IMR-90 (cell line): ENCODE data around the gene SOCS6. TPM values are rescaled to one million over a fixed set of nuclear protein-coding genes. Genes with fewer than 3 reads are reported as not detected.

ENCODE experiments used
- ATAC-seq: fragments of 200-7000 bp; cut with Tn5 transposase; 2 replicates; pipeline ENCODE4 v1.9.1; 2020; ENCODE audit warnings: low read depth, mild to moderate bottlenecking, moderate library complexity
- BruUV-seq: library from RNA; stranded (reverse); fragments of 400-500 nt; replicated peaks from 2 replicates; lab custom pipeline; 2021; lab: Mats Ljungman, UMichigan
- CTCF ChIA-PET: fragments of 300-600 bp; formaldehyde crosslinking; extraction: SDS; loops from one replicate; lab custom pipeline; 2021; ENCODE audit warnings: antibody characterized with exemption; lab: Yijun Ruan, JAX
- POLR2A ChIA-PET: fragments of 300-600 bp; sonication (Branson Sonifier 250); formaldehyde crosslinking; loops from one replicate; lab custom pipeline; 2022; ENCODE audit warnings: antibody characterized with exemption; ENCODE audit not compliant: unreplicated experiment; lab: Charles Lee
- DNase-seq: peaks from one replicate; pipeline ENCODE4 v3.0.0; 2013
- H2AFZ ChIP-seq: replicated peaks from 2 replicates; pipeline ENCODE3; 2013; ENCODE audit warnings: low read length, mild to moderate bottlenecking; ENCODE audit not compliant: poor library complexity
- H2AK5ac ChIP-seq: 2 replicates; pipeline ENCODE4 v1.6.1; 2013; ENCODE audit warnings: low read depth, low read length, inconsistent platforms
- H2AK9ac ChIP-seq: replicated peaks from 2 replicates; pipeline ENCODE3; 2013; ENCODE audit warnings: mild to moderate bottlenecking, low read depth, low read length, moderate library complexity; ENCODE audit not compliant: poor library complexity
- H2BK120ac ChIP-seq: 2 replicates; pipeline ENCODE4 v1.6.1; 2013; ENCODE audit warnings: low read depth, low read length, inconsistent platforms
- H2BK15ac ChIP-seq: 3 replicates; pipeline ENCODE4 v1.6.1; 2013; ENCODE audit warnings: low read depth, low read length, inconsistent platforms
- H2BK20ac ChIP-seq: 2 replicates; pipeline ENCODE4 v1.6.1; 2013; ENCODE audit warnings: low read depth, mild to moderate bottlenecking, inconsistent platforms, low read length, moderate library complexity
- H2BK5ac ChIP-seq: 2 replicates; pipeline ENCODE4 v1.6.1; 2013; ENCODE audit warnings: mild to moderate bottlenecking, low read depth, low read length, inconsistent platforms; ENCODE audit not compliant: poor library complexity, severe bottlenecking
- H3K14ac ChIP-seq: replicated peaks from 2 replicates; pipeline ENCODE4 v1.6.1; 2013; ENCODE audit warnings: low read depth, low read length, inconsistent platforms
- H3K18ac ChIP-seq: 2 replicates; pipeline ENCODE4 v1.6.1; 2013; ENCODE audit warnings: low read depth, low read length, control low read depth
- H3K23ac ChIP-seq: 2 replicates; pipeline ENCODE4 v1.6.1; 2013; ENCODE audit warnings: low read depth, low read length, inconsistent platforms
- H3K27ac ChIP-seq: 2 replicates; pipeline ENCODE4 v1.5.1; 2013; ENCODE audit warnings: mild to moderate bottlenecking, control low read depth, low read length; ENCODE audit not compliant: insufficient read depth
- H3K27me3 ChIP-seq: 2 replicates; pipeline ENCODE4 v1.6.1; 2013; ENCODE audit warnings: low read length; ENCODE audit not compliant: control insufficient read depth, insufficient read depth
- H3K36me3 ChIP-seq: 2 replicates; pipeline ENCODE4 v1.6.1; 2013; ENCODE audit warnings: low read length, mixed read lengths; ENCODE audit not compliant: control insufficient read depth, insufficient read depth
- H3K4ac ChIP-seq: 2 replicates; pipeline ENCODE4 v1.6.1; 2013; ENCODE audit warnings: low read depth, low read length, inconsistent platforms
- H3K4me1 ChIP-seq: 2 replicates; pipeline ENCODE4 v1.6.1; 2013; ENCODE audit warnings: low read length, mixed read lengths; ENCODE audit not compliant: control insufficient read depth, insufficient read depth
- H3K4me2 ChIP-seq: 2 replicates; pipeline ENCODE4 v1.6.1; 2013; ENCODE audit warnings: low read depth, mild to moderate bottlenecking, control low read depth, low read length, moderate library complexity
- H3K4me3 ChIP-seq: 2 replicates; pipeline ENCODE4 v1.5.1; 2013; ENCODE audit warnings: low read depth, mild to moderate bottlenecking, control low read depth, low read length, moderate library complexity; ENCODE audit not compliant: insufficient read depth
- H3K56ac ChIP-seq: 2 replicates; pipeline ENCODE4 v1.6.1; 2013; ENCODE audit warnings: low read length, inconsistent platforms; ENCODE audit not compliant: insufficient read depth; ENCODE audit errors: extremely low read depth
- H3K79me1 ChIP-seq, 2 experiments: 2 replicates each; pipeline ENCODE4 v1.6.1; 2013; ENCODE audit warnings: low read length in 2 of 2, inconsistent platforms in 1 of 2, low read depth in 1 of 2
- H3K9ac ChIP-seq: 2 replicates; pipeline ENCODE4 v1.6.1; 2013; ENCODE audit warnings: low read depth, low read length, control low read depth
- H3K9me1 ChIP-seq: 2 replicates; pipeline ENCODE4 v1.6.1; 2013; ENCODE audit warnings: low read length, inconsistent platforms; ENCODE audit not compliant: insufficient read depth
- H3K9me3 ChIP-seq: 2 replicates; pipeline ENCODE4 v1.6.1; 2013; ENCODE audit warnings: low read length; ENCODE audit not compliant: control insufficient read depth, insufficient read depth
- H4K20me1 ChIP-seq: 2 replicates; pipeline ENCODE4 v1.6.1; 2013; ENCODE audit warnings: low read length, inconsistent platforms; ENCODE audit not compliant: insufficient read depth
- H4K5ac ChIP-seq: 2 replicates; pipeline ENCODE4 v1.6.1; 2013; ENCODE audit warnings: mild to moderate bottlenecking, low read depth, low read length, control low read depth
- H4K8ac ChIP-seq, 2 experiments: 2 replicates each; pipeline ENCODE4 v1.6.1; 2013; ENCODE audit warnings: low read depth in 2 of 2, low read length in 2 of 2, control low read depth in 1 of 2, inconsistent platforms in 1 of 2
- H4K91ac ChIP-seq: 2 replicates; pipeline ENCODE4 v1.6.1; 2013; ENCODE audit warnings: low read depth, low read length, inconsistent platforms; ENCODE audit not compliant: insufficient read depth
- CEBPB ChIP-seq: IDR thresholded peaks from 2 replicates; pipeline ENCODE4 v1.6.1; 2012; ENCODE audit warnings: low read depth, low read length, improper control_type of control experiment
- FOS ChIP-seq: fragments of 150-350 bp; IDR thresholded peaks from 2 replicates; pipeline ENCODE4 v1.6.1; 2016; ENCODE audit warnings: low read depth, low read length
- WGBS, 2 experiments: methylation state at CpG; one replicate each; pipeline versions ENCODE4 v1.1.5 to v1.1.7; 2013; ENCODE audit warnings: missing lambda C conversion rate in 2 of 2; ENCODE audit not compliant: insufficient read length in 1 of 2; ENCODE audit errors: extremely low coverage in 2 of 2; 5-methylcytosine and 5-hydroxymethylcytosine counted together
- dilution Hi-C: fragments of 300-500 bp; cut with HindIII; formaldehyde crosslinking; loops from one replicate; pipeline ENCODE4 v1.14.3; 2018; ENCODE audit warnings: low sequenced_read_pairs; ENCODE audit not compliant: unreplicated experiment
- in situ Hi-C: fragments of 300-500 bp; cut with MboI; formaldehyde crosslinking; loops from 3 replicates; pipeline ENCODE4 v1.14.3; 2019; ENCODE audit warnings: low sequenced_read_pairs, inconsistent platforms, mixed read lengths
- intact Hi-C: fragments of 100-400 bp; cut with micrococcal nuclease; formaldehyde crosslinking; loops from 2 replicates; pipeline ENCODE4 v1.10.0; 2022
- polyA plus RNA-seq, 3 experiments: library from polyadenylated mRNA; depleted of rRNA; stranded (reverse); fragments of >200 nt; gene quantifications; 2 replicates each; pipeline ENCODE4 v1.2.3, GENCODE V29; 2012; ENCODE audit warnings: low replicate concordance in 1 of 3
- total RNA-seq: library from RNA; depleted of rRNA; stranded (reverse); fragments of >200 nt; gene quantifications from 2 replicates; pipeline ENCODE4 v1.2.3, GENCODE V29; 2012

Gene SOCS6
- total and polyA plus RNA-seq, 2 of the 4 experiments (the other 2 are of a cell fraction) = 21.3 to 57.4 TPM

- POLR2A ChIA-PET = no interaction called here
- dilution Hi-C loops = no loop called here
Measured at GRCh38 chr18:70372450-70373041, 83.7 kb downstream of the SOCS6 start.

More at GRCh38 chr18:70372450-70373041, 83.7 kb downstream of the SOCS6 start:
- 0 out of 2 replicates have a peak overlapping the region, but pooled peaks have one; percentile 3 for H2AK5ac ChIP-seq
- H3K9me3 ChIP-seq = no peaks in the 10 kb centered on the region
- peak overlapping the region; percentile 67 for H3K4me2 ChIP-seq
- no TSS peak for BruUV-seq
- in situ Hi-C loops (no loop called here), intact Hi-C loops (no loop called here)
- no CpG with 5 or more reads among the region's 2 CpGs for WGBS, 2 experiments
- peak overlapping the region; percentile 84 for H2BK120ac ChIP-seq
- peak overlapping the region; percentile 20 to 62 for H4K8ac ChIP-seq
- CTCF ChIA-PET = interaction anchor here (1.4 kb wide), 1 partner anchor 10 kb away, joined by 4 read pairs; no protein-coding TSS in a partner anchor
- H3K27me3 ChIP-seq = no peaks in the 10 kb centered on the region
- ATAC-seq = peak; percentile 28; the same call in 1 of the 2 replicates
- peak overlapping the region; percentile 74; the same call in 1 of the 2 replicates for H3K23ac ChIP-seq
- peak overlapping the region; percentile 7 for H2AFZ ChIP-seq
- H2BK15ac ChIP-seq = peak overlapping the region; percentile 64; the same call in 2 of the 3 replicates
- H3K14ac ChIP-seq = peak overlapping the region; percentile 84
- H4K20me1 ChIP-seq = no peaks in the 10 kb centered on the region
- peak overlapping the region; percentile 49 for H3K56ac ChIP-seq
- no peaks in the 10 kb centered on the region for H3K79me1 ChIP-seq
- H3K9ac ChIP-seq = peak overlapping the region; percentile 53; the same call in 1 of the 2 replicates
- peak overlapping the region; percentile 73; the same call in 1 of the 2 replicates for H3K18ac ChIP-seq
- peak overlapping the region; percentile 68 for H2BK20ac ChIP-seq
- no peak for DNase-seq
- H4K5ac ChIP-seq = peak overlapping the region; percentile 51; the same call in 1 of the 2 replicates
- no peaks in the 10 kb centered on the region; the same call in 1 of the 2 replicates for H3K9me1 ChIP-seq
- peak; percentile 66 for TF ChIP-seq CEBPB
- TF ChIP-seq FOS = no peak
- peak overlapping the region; percentile 69 for H3K27ac ChIP-seq
- peak overlapping the region; percentile 51; the same call in 1 of the 2 replicates for H4K91ac ChIP-seq
- peaks cover 15% of the 10 kb centered on the region for H3K4me1 ChIP-seq
- no peak overlapping the region for H2AK9ac ChIP-seq
- no peak overlapping the region for H3K4me3 ChIP-seq
- peak overlapping the region; percentile 66 for H3K4ac ChIP-seq
- peak overlapping the region; percentile 89 for H2BK5ac ChIP-seq
- no peaks in the 10 kb centered on the region for H3K36me3 ChIP-seq
